ENCODE results near the gene KREMEN2. TPM values are rescaled to one million over a fixed set of nuclear protein-coding genes. Genes with fewer than 3 reads are reported as not detected.

The KREMEN2 gene
- total and polyA plus RNA-seq, 2 of the 8 experiments (the other 6 are each of a cell fraction or from before 2014, with no cell fraction given) = 6.6 to 7.0 TPM

DNA sequence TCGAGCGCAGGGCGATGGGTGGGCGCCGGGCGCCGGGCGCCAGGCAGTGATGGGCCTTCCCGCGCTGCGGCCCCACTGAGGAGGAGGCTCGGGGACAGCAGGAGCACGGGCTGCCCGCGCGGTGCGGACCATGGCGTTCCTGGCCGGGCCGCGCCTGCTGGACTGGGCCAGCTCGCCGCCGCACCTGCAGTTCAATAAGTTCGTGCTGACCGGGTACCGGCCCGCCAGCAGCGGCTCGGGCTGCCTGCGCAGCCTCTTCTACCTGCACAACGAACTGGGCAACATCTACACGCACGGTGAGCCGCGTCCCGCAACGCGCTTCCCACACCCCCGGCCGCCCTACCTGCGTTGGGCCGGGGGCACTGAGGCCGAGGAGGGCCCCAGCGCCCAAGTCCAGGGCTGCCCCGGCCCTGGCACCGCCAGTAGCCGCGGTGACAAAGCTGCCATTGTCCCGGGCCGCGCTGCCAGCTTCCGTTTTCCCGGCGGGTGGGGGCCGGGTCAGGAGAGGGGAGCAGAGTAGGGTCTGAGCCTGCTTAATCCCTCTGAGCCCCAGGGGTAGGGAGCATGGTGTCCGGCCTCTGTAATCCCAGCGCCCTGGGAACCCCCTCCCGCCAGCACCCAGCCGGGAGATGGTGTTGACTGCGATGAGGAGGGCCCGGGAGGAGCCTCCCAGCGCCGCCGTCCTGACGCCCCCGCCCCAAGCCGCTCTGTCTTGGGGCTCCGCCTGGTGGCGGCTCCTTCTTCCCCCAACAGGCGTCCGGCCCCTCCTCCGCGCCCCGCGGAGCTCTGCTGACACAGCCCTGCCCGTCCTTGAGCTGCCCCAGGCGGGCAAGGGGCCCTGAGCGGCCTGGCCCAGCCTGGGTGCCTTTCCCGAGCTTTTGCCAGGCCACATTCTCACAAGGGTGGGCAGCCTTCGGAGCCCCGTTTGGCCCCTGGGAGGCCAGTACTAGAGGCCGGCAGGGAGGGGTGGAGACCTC is 5.8 kb downstream of the KREMEN2 start (continued):
- TF ChIP-seq, protein P1, sequence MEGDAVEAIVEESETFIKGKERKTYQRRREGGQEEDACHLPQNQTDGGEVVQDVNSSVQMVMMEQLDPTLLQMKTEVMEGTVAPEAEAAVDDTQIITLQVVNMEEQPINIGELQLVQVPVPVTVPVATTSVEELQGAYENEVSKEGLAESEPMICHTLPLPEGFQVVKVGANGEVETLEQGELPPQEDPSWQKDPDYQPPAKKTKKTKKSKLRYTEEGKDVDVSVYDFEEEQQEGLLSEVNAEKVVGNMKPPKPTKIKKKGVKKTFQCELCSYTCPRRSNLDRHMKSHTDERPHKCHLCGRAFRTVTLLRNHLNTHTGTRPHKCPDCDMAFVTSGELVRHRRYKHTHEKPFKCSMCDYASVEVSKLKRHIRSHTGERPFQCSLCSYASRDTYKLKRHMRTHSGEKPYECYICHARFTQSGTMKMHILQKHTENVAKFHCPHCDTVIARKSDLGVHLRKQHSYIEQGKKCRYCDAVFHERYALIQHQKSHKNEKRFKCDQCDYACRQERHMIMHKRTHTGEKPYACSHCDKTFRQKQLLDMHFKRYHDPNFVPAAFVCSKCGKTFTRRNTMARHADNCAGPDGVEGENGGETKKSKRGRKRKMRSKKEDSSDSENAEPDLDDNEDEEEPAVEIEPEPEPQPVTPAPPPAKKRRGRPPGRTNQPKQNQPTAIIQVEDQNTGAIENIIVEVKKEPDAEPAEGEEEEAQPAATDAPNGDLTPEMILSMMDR (IDR thresholded peaks at IDR 0.05; ENCODE audit: control extremely low read depth in 1 of 3, insufficient read depth in 1 of 3, low read depth in 1 of 3, low read length in 3 of 3) = peak in 2 of 3 experiments; percentile 61 to 69; a peak in 3 of 4 replicates
- TF ChIP-seq ZNF274 (IDR thresholded peaks at IDR 0.05; ENCODE audit: borderline replicate concordance, extremely low read depth, low read length) = no peak
- no peak; the same call in 1 of the 2 replicates for TF ChIP-seq MAX (IDR thresholded peaks at IDR 0.05)
- TF ChIP-seq RBBP5 (IDR thresholded peaks at IDR 0.05; ENCODE audit: borderline replicate concordance, low read depth, low read length) = no peak
- no peak for TF ChIP-seq SP1 (IDR thresholded peaks at IDR 0.05; ENCODE audit: low read depth, low read length)
- TF ChIP-seq RAD21 (IDR thresholded peaks at IDR 0.05 in 1 of 2, conservative IDR thresholded peaks at IDR 0.05 in 1 of 2; ENCODE audit: low read depth in 2 of 2, low read length in 2 of 2) = peak; percentile 28 to 43; a peak in 2 of 4 replicates
- no peak for TF ChIP-seq POU5F1 (IDR thresholded peaks at IDR 0.05; ENCODE audit: low read depth, low read length)
- TF ChIP-seq EP300 (IDR thresholded peaks at IDR 0.05; ENCODE audit: borderline replicate concordance in 1 of 2, low read depth in 2 of 2, low read length in 2 of 2) = no peak
- TF ChIP-seq TBP (IDR thresholded peaks at IDR 0.05; ENCODE audit: low read depth, low read length) = 0 out of 2 replicates have a peak, but pooled peaks have one; percentile 24
- TF ChIP-seq BRCA1 (IDR thresholded peaks at IDR 0.05; ENCODE audit: low read depth, low read length) = no peak
- TF ChIP-seq JUN (IDR thresholded peaks at IDR 0.05; ENCODE audit: low read depth, low read length) = no peak
- no peak for TF ChIP-seq BCL11A (IDR thresholded peaks at IDR 0.05; ENCODE audit: low read depth in 2 of 2, low read length in 2 of 2)
- no peak for TF ChIP-seq CEBPB (IDR thresholded peaks at IDR 0.05; ENCODE audit: low read depth, low read length)
- TF ChIP-seq TAF7 (optimal IDR thresholded peaks at IDR 0.05; ENCODE audit: borderline replicate concordance, low read depth, low read length) = peak; percentile 56
- no peak for TF ChIP-seq ATF3 (IDR thresholded peaks at IDR 0.05; ENCODE audit: insufficient read depth, low read depth, low read length)
- no peak for TF ChIP-seq NRF1 (IDR thresholded peaks at IDR 0.05; ENCODE audit: low read depth, low read length)
